Activated CD8-positive, alpha-beta T cell treated with anti-CD3 and anti-CD28 coated beads for 36 hours (primary cell): ENCODE data around the gene LRP10. TPM values are rescaled to one million over a fixed set of nuclear protein-coding genes. Genes with fewer than 3 reads are reported as not detected.

Experiments
- ATAC-seq: fragments of 200-7000 bp; cut with Tn5 transposase; one replicate; pipeline ENCODE4 v1.10.0; 2021; ENCODE audit warnings: mild to moderate bottlenecking, moderate library complexity
- CTCF ChIA-PET: fragments of 350-600 bp; sonication (Branson Sonifier 250); formaldehyde crosslinking; loops from one replicate; lab custom pipeline; 2021; ENCODE audit warnings: antibody characterized with exemption; lab: Charles Lee
- POLR2A ChIA-PET: fragments of 350-600 bp; sonication (Branson Sonifier 250); formaldehyde crosslinking; loops from one replicate; lab custom pipeline; 2021; ENCODE audit warnings: antibody characterized with exemption; lab: Charles Lee
- DNase-seq: peaks from one replicate; pipeline ENCODE4 v3.0.0-alpha.2; 2020
- H3K27ac Mint-ChIP-seq: one replicate; pipeline ENCODE4 v1.8.0; 2021; ENCODE audit warnings: mild to moderate bottlenecking, mixed read lengths
- H3K27me3 Mint-ChIP-seq: one replicate; pipeline ENCODE4 v1.8.0; 2021; ENCODE audit warnings: mixed read lengths
- H3K36me3 Mint-ChIP-seq: one replicate; pipeline ENCODE4 v1.8.0; 2021; ENCODE audit warnings: low read depth, mixed read lengths
- H3K4me1 Mint-ChIP-seq: one replicate; pipeline ENCODE4 v1.8.0; 2021; ENCODE audit warnings: low read depth, mixed read lengths
- H3K4me3 Mint-ChIP-seq: one replicate; pipeline ENCODE4 v1.8.0; 2021; ENCODE audit warnings: mild to moderate bottlenecking, moderate library complexity, mixed read lengths
- H3K9me3 Mint-ChIP-seq: one replicate; pipeline ENCODE4 v1.8.0; 2021; ENCODE audit warnings: mixed read lengths
- intact Hi-C: fragments of 100-400 bp; cut with micrococcal nuclease; formaldehyde crosslinking; loops from one replicate; pipeline ENCODE4 v1.10.0; 2022
- total RNA-seq, 2 experiments: library from RNA; stranded (reverse); gene quantifications; one replicate each; pipeline ENCODE4 v1.2.3, GENCODE V29; 2021
- TF ChIP-seq, protein P1 (sequence below): fragments of 200-600 bp; IDR thresholded peaks from one replicate; pipeline ENCODE4 v1.8.0; 2022; ENCODE audit warnings: antibody characterized with exemption, mild to moderate bottlenecking

LRP10 gene
- total RNA-seq, 2 experiments from 2014 or later, result 18.7 to 21.0 TPM

DNA sequence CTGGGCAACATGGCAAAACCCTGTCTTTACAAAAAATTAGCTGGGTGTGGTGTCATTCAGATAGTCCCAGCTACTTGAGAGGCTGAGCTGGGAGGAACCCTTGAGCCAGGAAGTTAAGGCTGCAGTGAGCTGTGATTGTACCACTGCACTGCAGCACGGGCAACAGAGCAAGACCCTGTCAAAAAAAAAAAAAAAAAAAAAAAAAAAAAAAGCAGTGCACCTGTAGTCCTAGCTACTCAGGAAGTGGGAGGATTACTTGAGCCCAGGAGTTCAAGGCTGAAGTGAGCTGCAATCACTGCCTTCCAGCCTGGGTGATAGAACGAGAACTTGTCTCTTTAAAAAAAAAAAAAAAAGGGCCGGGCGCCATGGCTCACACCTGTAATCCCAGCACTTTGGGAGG lies 17.1 kb downstream of the LRP10 start:
- TF ChIP-seq, protein P1, sequence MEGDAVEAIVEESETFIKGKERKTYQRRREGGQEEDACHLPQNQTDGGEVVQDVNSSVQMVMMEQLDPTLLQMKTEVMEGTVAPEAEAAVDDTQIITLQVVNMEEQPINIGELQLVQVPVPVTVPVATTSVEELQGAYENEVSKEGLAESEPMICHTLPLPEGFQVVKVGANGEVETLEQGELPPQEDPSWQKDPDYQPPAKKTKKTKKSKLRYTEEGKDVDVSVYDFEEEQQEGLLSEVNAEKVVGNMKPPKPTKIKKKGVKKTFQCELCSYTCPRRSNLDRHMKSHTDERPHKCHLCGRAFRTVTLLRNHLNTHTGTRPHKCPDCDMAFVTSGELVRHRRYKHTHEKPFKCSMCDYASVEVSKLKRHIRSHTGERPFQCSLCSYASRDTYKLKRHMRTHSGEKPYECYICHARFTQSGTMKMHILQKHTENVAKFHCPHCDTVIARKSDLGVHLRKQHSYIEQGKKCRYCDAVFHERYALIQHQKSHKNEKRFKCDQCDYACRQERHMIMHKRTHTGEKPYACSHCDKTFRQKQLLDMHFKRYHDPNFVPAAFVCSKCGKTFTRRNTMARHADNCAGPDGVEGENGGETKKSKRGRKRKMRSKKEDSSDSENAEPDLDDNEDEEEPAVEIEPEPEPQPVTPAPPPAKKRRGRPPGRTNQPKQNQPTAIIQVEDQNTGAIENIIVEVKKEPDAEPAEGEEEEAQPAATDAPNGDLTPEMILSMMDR, result no peak
- no peak overlapping the region for H3K27ac Mint-ChIP-seq
- ChIA-PET CTCF (interaction anchor here (0.7 to 14.8 kb wide), 9 partner anchors 12 to 303 kb away, joined by 3 to 187 read pairs (median 4); partner anchors contain the start of genes LRP10 and RBM23), POLR2A (interaction anchor here (0.6 kb wide), 1 partner anchor 311 kb away, joined by 3 read pairs; no protein-coding TSS in a partner anchor)
- intact Hi-C loops, result no loop called here
- peaks cover 1% of the 10 kb centered on the region for H3K36me3 Mint-ChIP-seq
- H3K4me1 Mint-ChIP-seq, result peaks cover 30% of the 10 kb centered on the region
- H3K27me3 Mint-ChIP-seq, result no peaks in the 10 kb centered on the region
- ATAC-seq (no peak), DNase-seq (no peak)
- H3K9me3 Mint-ChIP-seq, result no peaks in the 10 kb centered on the region
- no peak overlapping the region for H3K4me3 Mint-ChIP-seq

DNA sequence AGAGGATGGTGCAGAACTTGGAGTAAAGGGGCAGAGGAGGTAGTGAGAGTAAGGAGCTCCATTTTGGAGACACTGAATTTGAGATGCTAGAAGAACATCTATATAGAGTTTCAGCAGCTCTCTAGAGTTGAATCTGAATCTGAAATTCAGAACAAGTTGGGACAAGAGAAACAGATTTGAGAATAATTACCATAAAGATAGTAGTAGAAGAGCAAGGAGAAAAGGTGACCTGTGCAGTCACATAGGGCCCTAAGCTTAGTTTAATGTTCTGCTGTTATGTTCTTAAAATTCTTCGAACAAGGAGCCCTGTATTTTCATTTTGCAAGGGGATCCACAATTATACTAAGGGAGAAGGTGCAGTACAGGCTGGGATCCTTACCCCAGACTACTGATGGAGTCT lies 18.9 kb downstream of the LRP10 start:
- Mint-ChIP-seq H3K36me3 (peaks cover 1% of the 10 kb centered on the region), H3K9me3 (no peaks in the 10 kb centered on the region), H3K27me3 (no peaks in the 10 kb centered on the region), H3K4me1 (peaks cover 26% of the 10 kb centered on the region), H3K4me3 (no peak overlapping the region), H3K27ac (no peak overlapping the region)
- ChIA-PET POLR2A (interaction anchor here (1.0 to 1.6 kb wide), 5 partner anchors 8 to 60 kb away, joined by 3 to 6 read pairs (median 4); partner anchors contain the start of gene RBM23), CTCF (interaction anchor here (1.0 to 14.8 kb wide), 7 partner anchors 11 to 320 kb away, joined by 3 to 187 read pairs (median 5); partner anchors contain the start of gene LRP10)
- TF ChIP-seq, protein P1, result no peak
- intact Hi-C loops, result no loop called here
- ATAC-seq (no peak), DNase-seq (no peak)

DNA sequence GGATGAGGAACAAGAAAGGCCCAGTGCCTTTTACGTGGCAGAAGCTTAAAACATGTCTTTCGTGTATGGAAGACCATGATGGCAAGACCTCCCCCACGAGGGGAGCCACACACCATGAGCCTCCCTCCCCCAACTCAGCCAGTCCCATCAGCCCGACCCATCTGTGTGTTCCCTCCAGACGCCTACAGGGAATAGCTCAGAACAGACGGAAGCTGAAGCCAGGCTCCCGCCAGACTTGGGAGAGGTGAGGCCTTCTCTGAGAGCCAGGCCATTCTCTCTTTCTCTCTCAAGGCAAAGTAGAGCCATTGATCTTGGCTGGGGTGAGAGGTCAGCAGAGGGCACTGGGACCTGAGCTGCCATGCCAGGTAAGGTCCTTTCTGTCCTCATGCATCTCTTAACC lies 20.9 kb downstream of the LRP10 start:
- Mint-ChIP-seq H3K4me1 (peaks cover 15% of the 10 kb centered on the region), H3K27ac (no peak overlapping the region)

DNA sequence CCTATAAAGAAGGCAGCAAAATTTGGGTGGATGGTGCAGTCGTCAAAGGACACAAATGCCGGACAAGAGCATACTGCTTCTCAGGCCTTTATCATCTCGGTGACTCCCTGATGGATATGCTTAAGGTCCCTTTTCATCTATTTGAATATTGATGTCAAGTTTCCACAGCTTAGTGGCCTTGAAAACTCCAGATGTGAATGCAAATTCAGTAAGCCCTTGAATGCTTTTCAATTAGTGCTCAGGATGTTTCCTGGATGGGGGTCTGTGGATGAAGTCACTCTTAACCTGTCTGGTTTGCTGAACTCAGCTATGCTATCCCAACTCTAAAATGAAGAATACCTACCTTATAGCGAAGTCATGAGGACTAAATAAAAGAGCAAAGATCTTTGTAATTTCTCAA lies 22.2 kb downstream of the LRP10 start:
- POLR2A ChIA-PET, result interaction anchor here (0.6 kb wide), 1 partner anchor 63 kb away, joined by 3 read pairs; the partner anchor contains the start of gene HAUS4
- no peaks in the 10 kb centered on the region for H3K27me3 Mint-ChIP-seq
- ATAC-seq (no peak), DNase-seq (no peak)
- peaks cover 2% of the 10 kb centered on the region for H3K36me3 Mint-ChIP-seq
- CTCF ChIA-PET, result interaction anchor here (1.2 to 2.0 kb wide), 6 partner anchors 11 to 178 kb away, joined by 3 to 6 read pairs (median 4); partner anchors contain the start of genes PRMT5, RBM23 and REM2
- intact Hi-C loops, result no loop called here
- no peak overlapping the region for H3K4me3 Mint-ChIP-seq
- peaks cover 12% of the 10 kb centered on the region for H3K4me1 Mint-ChIP-seq
- H3K9me3 Mint-ChIP-seq, result no peaks in the 10 kb centered on the region
- TF ChIP-seq, protein P1, result no peak
- no peak overlapping the region for H3K27ac Mint-ChIP-seq

More for the DNA sequence above, 20.9 kb downstream of the LRP10 start:
- Mint-ChIP-seq H3K4me3 (no peak overlapping the region), H3K9me3 (no peaks in the 10 kb centered on the region), H3K36me3 (peaks cover under 1% of the 10 kb centered on the region), H3K27me3 (no peaks in the 10 kb centered on the region)
- TF ChIP-seq, protein P1, result no peak
- no peak for ATAC-seq
- ChIA-PET POLR2A (no interaction called here), CTCF (interaction anchor here (0.5 to 14.8 kb wide), 6 partner anchors 9 to 250 kb away, joined by 3 to 187 read pairs (median 3); partner anchors contain the start of gene LRP10)
- DNase-seq, result no peak
- intact Hi-C loops, result no loop called here

DNA sequence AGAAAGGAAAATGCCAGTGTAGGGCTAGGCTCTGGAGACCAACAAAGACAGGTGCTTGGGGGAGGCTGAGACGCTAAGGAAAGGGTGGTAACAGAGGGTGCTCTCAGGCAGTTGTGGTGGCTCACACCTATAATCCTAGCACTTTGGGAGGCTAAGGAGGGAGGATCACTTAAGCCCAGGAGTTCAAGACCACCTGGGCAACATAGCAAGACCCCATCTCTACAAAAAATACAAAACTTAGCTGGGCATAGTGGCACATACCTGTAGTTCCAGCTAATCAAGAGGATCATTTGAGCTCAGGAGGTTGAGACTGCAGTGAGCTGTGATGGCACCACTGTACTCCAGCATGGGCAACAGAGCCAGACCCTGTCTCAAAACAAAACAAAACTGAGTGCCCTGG lies 23.9 kb downstream of the LRP10 start:
- intact Hi-C loops, result no loop called here
- no peak for ATAC-seq
- no peak for DNase-seq
- CTCF ChIA-PET, result interaction anchor here (1.1 to 2.5 kb wide), 7 partner anchors 9 to 242 kb away, joined by 3 to 34 read pairs (median 6); partner anchors contain the start of gene LRP10
- H3K9me3 Mint-ChIP-seq, result no peaks in the 10 kb centered on the region
- H3K27me3 Mint-ChIP-seq, result no peaks in the 10 kb centered on the region
- H3K4me3 Mint-ChIP-seq, result no peak overlapping the region
- H3K27ac Mint-ChIP-seq, result no peak overlapping the region
- peaks cover 11% of the 10 kb centered on the region for H3K4me1 Mint-ChIP-seq
- peaks cover 3% of the 10 kb centered on the region for H3K36me3 Mint-ChIP-seq
- POLR2A ChIA-PET, result no interaction called here
- TF ChIP-seq, protein P1, result no peak
